SW480 (cell line): ENCODE measurements around the gene FIGNL1.

Experiments
- DNase-seq: peaks from one replicate; pipeline ENCODE4 v3.0.0-alpha.2; 2016; ENCODE audit warnings: low spot score

The FIGNL1 gene

DNA sequence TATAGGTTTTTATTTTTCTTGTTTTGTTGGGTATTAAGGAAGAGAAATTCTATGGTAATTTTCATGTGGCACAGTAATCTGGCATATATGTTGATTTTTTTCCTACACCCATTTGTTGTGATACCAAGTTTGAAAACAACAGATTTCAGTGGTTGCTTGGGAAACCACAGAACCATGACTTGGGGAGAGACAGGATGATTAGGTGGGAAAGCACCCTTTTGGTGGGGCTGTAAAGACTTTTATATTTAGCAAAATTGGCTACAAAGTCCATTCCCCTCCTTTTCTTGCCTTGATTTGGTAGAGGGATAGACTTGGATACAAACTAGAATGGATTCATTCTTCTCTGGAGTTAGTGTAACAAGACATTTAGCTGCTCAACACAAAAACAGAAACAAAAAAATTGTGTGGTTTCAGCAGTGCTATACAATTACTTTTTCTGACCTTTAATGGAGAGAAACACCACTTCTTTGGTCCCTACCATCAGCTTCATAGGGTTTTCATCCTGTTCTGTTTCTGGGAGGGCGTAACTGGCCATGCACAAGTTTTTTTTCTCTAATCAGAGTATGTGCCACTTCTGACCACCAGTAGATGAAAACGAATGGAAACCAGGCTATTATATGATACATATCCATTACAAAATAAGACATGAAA, 52.7 kb downstream of the FIGNL1 start:
- no peak for DNase-seq

DNA sequence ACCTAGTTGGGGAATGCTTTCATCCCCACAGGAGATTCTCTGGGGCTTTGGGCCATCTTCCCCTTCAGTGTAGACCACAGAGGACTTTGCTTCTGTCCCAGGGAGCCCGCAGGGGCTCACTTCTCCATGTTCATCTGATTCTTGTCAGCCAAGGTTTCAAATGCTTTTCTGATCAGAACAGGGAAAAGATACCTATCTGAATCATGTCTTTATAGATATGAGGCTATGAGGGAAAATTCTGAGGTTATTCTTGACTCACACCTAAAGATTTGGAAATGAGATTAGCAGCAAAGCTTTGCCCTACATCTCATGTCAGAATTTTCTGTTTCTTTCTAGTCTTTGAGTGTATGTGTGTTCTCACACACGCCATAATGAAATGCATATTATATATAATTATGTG, 53.3 kb downstream of the FIGNL1 start:
- DNase-seq: no peak

DNA sequence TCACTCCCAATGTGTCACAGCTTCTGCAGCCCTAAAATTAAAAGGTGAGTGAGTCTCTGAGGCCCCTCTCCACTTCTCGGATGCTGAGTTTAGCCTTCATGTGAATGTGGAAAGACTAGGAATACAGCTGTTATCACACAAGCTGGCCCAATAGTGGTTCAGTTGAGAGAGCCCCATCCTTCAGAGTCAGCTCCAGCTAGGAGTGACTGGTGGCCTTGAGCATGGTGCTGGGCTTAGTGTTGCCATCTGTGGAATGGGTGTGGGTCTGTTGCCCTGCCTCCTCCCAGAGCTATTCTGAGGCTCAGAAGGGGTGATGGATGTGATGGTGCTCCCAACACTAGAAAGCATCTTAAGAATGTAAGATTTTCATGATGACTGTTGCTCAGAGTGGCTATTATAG, 55.8 kb downstream of the FIGNL1 start:
- DNase-seq: no peak
